Activated T-helper 2 cell treated with anti-CD3 and anti-CD28 coated beads, Interferon-gamma antibody, Interleukin-2, Interleukin-4, amounts not matched to agents 10 μg/mL and 5 μg/mL and 100 μg/mL, durations not matched to agents 14 hours and 24 hours and 36 hours (primary cell): Measurements from ENCODE around the gene ETV3. TPM values are rescaled to one million over a fixed set of nuclear protein-coding genes. Genes with fewer than 3 reads are reported as not detected.

Experiments used
- DNase-seq: peaks from one replicate; pipeline ENCODE4 v3.0.0; 2021; ENCODE audit warnings: low spot score
- H3K27ac Mint-ChIP-seq: one replicate; pipeline ENCODE4 v1.8.0; 2021; ENCODE audit warnings: mixed read lengths
- H3K27me3 Mint-ChIP-seq: one replicate; pipeline ENCODE4 v1.8.0; 2021; ENCODE audit warnings: low read depth, mixed read lengths
- H3K36me3 Mint-ChIP-seq: one replicate; pipeline ENCODE4 v1.8.0; 2021; ENCODE audit warnings: low read depth, mixed read lengths
- H3K4me1 Mint-ChIP-seq: one replicate; pipeline ENCODE4 v1.8.0; 2021; ENCODE audit warnings: low read depth, mixed read lengths
- H3K4me3 Mint-ChIP-seq: one replicate; pipeline ENCODE4 v1.8.0; 2021; ENCODE audit warnings: low read depth, mild to moderate bottlenecking, moderate library complexity, mixed read lengths
- H3K9me3 Mint-ChIP-seq: one replicate; pipeline ENCODE4 v1.8.0; 2021; ENCODE audit warnings: mixed read lengths
- intact Hi-C: fragments of 100-400 bp; cut with micrococcal nuclease; formaldehyde crosslinking; loops from one replicate; pipeline ENCODE4 v1.15.1; 2023
- total RNA-seq: library from RNA; stranded (reverse); gene quantifications from 2 replicates; pipeline ENCODE4 v1.2.3, GENCODE V29; 2022

The ETV3 gene
- total RNA-seq, 1 donor from 2014 or later = 240 TPM

DNA sequence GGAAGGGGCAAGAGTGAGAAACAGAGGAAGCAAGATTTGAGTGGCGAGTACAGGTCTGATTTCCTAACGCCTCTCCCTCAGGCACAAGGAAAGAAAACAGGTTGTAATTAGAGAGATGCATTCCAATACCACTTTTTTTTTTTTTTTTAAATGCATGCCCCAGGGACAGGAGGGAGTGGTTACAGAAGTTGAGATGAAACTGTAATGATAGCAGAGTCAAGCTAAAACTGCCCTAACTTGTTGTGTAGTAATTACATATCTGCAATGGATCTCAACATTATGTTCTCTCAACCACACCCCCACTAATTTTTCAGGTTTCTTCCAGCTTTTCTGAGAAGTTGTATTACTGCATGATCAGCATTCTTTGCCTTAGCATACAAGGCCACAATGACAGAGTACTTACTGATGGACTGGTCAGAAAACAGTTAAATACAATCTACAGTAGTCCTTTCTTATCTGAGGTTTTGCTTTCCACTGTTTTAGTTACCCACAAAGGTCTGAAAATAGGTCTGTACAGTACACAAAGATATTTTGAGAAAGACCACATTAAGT is 5.5 kb downstream of the ETV3 start:
- DNase-seq = no peak
- intact Hi-C loops = loop anchor here (1.0 to 10.0 kb wide), 4 partner anchors 15 to 1872 kb away; partner anchors contain the start of genes IFI16 and NTRK1
- Mint-ChIP-seq H3K27me3 (no peaks in the 10 kb centered on the region), H3K9me3 (no peaks in the 10 kb centered on the region), H3K4me3 (peak overlapping the region; percentile 50), H3K4me1 (peaks cover 57% of the 10 kb centered on the region), H3K36me3 (peaks cover 93% of the 10 kb centered on the region), H3K27ac (peak overlapping the region; percentile 67)

DNA sequence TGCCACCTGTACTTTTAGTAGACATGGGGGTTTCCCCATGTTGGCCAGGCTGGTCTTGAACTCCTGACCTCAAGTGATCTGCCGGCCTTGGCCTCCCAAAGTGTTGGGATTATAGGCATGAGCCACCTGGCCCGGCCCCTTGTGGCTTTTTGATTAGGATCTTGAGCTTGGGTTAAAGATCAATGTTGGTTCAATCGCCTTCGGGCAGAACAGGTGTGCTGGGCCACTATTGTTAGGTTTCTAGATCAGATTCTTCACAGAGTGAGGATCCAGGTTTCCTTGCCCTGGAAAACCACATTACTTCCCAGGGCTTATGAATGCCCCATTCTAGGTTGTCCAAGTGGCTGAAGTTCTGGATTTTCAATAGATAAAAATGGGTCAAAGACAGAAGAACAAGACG is 6.1 kb downstream of the ETV3 start:
- H3K4me1 Mint-ChIP-seq = peaks cover 59% of the 10 kb centered on the region
- peaks cover 92% of the 10 kb centered on the region for H3K36me3 Mint-ChIP-seq
- no peak overlapping the region for H3K27ac Mint-ChIP-seq
- DNase-seq = no peak
- peak overlapping the region; percentile 6 for H3K4me3 Mint-ChIP-seq
- intact Hi-C loops = loop anchor here (5.0 to 10.0 kb wide), 2 partner anchors 270 to 1873 kb away; partner anchors contain the start of genes IFI16 and NTRK1
- H3K9me3 Mint-ChIP-seq = no peaks in the 10 kb centered on the region
- H3K27me3 Mint-ChIP-seq = no peaks in the 10 kb centered on the region

DNA sequence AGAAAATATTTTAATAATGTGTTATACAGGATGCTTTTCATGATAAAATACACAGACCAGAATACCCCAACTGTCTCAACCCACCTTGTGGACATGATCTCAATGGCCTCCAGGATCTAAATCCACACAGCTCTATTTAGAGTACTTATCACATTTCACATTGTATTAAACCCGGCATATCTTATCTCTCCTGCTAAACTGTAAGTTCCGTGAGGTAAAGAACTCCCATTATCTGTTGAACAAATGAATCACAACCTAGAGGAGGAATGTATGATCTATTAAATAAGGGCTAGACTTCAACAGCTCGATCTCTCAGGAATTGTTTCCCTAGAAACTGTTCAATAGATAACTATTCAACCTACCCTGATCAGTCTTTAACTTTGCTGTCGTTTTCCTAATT is 6.9 kb downstream of the ETV3 start:
- peaks cover 55% of the 10 kb centered on the region for H3K4me1 Mint-ChIP-seq
- H3K27me3 Mint-ChIP-seq = no peaks in the 10 kb centered on the region
- DNase-seq = no peak

DNA sequence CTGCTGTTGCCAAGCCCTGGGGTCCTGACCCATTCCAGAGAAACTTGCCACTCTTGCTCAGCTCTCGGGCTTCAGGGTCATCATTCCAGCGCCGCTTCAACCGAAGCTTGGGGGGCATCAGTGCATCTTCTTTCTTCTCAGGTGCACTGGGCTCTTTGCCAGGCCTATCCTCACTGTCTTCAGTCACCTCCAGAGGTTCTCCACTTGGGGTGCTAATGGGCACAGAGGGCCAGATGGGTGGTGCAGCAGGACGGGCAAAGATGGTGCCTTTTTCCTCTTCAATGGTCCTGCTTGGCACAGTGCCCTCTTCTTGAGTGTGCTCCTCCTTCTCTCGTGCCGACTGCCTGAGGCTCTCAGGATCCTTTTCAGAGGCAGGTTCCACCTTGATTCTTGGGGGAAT is 13.3 kb downstream of the ETV3 start:
- Mint-ChIP-seq H3K27ac (peak overlapping the region; percentile 28), H3K4me1 (peaks cover 30% of the 10 kb centered on the region), H3K27me3 (no peaks in the 10 kb centered on the region), H3K9me3 (no peaks in the 10 kb centered on the region), H3K36me3 (peaks cover 75% of the 10 kb centered on the region), H3K4me3 (no peak overlapping the region)
- no peak for DNase-seq
- intact Hi-C loops = no loop called here

More for the DNA sequence above, 6.9 kb downstream of the ETV3 start:
- no peak overlapping the region for H3K4me3 Mint-ChIP-seq
- peaks cover 90% of the 10 kb centered on the region for H3K36me3 Mint-ChIP-seq
- no peak overlapping the region for H3K27ac Mint-ChIP-seq
- H3K9me3 Mint-ChIP-seq = no peaks in the 10 kb centered on the region
- intact Hi-C loops = loop anchor here (5.0 to 10.0 kb wide), 2 partner anchors 269 to 1874 kb away; partner anchors contain the start of genes IFI16 and NTRK1

DNA sequence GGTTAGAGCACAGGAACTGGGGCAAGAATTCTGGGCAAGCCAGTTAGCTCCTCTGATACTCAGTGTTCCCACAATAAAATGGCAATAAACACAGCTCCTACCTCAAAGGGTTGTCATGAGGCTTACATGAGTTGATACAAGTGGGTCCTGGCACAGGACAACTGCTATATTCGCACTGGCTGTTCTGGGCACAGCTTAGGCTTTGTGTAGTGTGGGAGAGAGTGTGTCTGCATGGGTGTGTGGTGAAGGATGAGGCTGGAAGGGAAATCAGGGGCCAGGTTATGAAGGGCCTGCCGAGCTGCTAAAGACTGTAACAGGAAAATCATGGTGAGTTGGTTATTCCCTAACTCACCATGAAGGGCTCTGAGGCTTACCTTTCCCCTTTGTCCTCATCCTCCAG is 18.7 kb downstream of the ETV3 start:
- no peaks in the 10 kb centered on the region for H3K9me3 Mint-ChIP-seq
- H3K27me3 Mint-ChIP-seq = no peaks in the 10 kb centered on the region
- peaks cover 23% of the 10 kb centered on the region for H3K4me1 Mint-ChIP-seq
- no peak overlapping the region for H3K27ac Mint-ChIP-seq
- DNase-seq = no peak
- no peak overlapping the region for H3K4me3 Mint-ChIP-seq
- intact Hi-C loops = no loop called here
- H3K36me3 Mint-ChIP-seq = peaks cover 29% of the 10 kb centered on the region

DNA sequence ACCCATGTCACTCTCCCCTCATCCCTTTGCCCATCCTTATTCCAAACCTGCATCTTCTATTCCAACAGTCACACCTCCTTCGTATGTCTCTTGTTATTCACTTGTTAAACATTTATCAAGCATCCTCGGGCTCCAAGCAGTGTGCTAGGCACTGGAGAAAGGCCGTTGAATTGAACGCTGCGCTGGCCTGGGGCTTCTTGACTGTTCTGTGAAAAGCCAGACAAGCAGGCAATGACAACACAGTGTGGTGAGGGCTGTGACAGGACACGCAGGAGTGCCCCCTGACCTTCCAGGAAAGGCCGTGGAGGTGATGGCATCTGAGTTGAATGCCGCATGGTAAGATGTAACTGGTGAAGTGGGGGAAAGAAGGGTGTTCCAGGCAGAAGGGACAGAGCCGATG is 19.2 kb downstream of the ETV3 start:
- no peak overlapping the region for H3K27ac Mint-ChIP-seq
- DNase-seq = no peak
- peaks cover 19% of the 10 kb centered on the region for H3K4me1 Mint-ChIP-seq
- intact Hi-C loops = no loop called here
- H3K9me3 Mint-ChIP-seq = no peaks in the 10 kb centered on the region
- H3K4me3 Mint-ChIP-seq = no peak overlapping the region
- peaks cover 25% of the 10 kb centered on the region for H3K36me3 Mint-ChIP-seq
- H3K27me3 Mint-ChIP-seq = no peaks in the 10 kb centered on the region

DNA sequence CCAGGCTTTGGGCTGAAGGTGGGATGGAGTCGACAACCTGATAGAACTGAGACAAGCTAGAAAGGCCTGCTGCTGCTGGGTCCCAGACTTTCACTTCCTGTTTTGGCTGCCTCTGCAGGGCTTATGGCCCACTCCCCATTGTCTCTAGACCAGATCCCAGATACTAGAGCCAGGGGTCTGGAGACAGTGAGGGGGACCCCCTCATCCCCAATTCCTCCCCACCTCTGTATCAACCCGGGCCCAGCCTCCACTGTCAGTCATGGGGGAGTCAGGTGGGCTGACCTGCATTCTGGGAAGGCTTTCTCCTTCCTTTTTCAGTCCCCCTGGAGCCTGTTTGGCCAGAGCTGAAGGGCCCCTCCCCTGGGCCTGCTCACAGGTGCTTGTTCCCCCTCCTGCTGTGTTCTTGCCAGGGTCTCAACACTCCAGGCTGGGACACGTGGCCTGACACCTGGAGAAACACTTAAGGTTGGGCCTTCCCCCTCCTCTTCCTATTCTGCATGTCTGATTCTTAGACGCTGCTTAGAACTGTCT is 20.6 kb downstream of the ETV3 start:
- Mint-ChIP-seq H3K4me1 (peaks cover 9% of the 10 kb centered on the region), H3K36me3 (peaks cover 10% of the 10 kb centered on the region), H3K27me3 (peaks cover 6% of the 10 kb centered on the region), H3K27ac (no peak overlapping the region), H3K9me3 (no peaks in the 10 kb centered on the region), H3K4me3 (no peak overlapping the region)
- DNase-seq = no peak
- intact Hi-C loops = no loop called here

DNA sequence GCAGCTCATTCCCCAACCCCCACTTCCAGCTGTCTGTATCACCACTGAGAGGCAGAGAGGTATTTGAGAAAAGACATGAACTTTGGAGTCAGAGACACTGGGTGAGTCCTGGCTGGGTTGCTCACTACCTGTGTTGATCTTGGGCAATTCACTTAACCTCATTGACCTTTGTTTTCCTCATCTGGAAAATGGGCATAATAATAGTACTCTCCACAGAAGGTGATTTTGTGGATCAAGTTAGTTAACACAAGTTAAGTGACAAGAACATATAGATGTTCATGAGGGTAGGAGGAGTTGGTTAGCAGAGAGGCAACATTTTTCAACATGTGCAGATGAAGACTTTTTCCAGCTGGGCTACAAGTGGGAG is 21.5 kb downstream of the ETV3 start:
- H3K9me3 Mint-ChIP-seq = no peaks in the 10 kb centered on the region
- no peak overlapping the region for H3K4me3 Mint-ChIP-seq
- peaks cover 12% of the 10 kb centered on the region for H3K4me1 Mint-ChIP-seq
- intact Hi-C loops = no loop called here
- peaks cover 7% of the 10 kb centered on the region for H3K36me3 Mint-ChIP-seq
- H3K27me3 Mint-ChIP-seq = peaks cover 11% of the 10 kb centered on the region
- DNase-seq = no peak
- H3K27ac Mint-ChIP-seq = no peak overlapping the region

DNA sequence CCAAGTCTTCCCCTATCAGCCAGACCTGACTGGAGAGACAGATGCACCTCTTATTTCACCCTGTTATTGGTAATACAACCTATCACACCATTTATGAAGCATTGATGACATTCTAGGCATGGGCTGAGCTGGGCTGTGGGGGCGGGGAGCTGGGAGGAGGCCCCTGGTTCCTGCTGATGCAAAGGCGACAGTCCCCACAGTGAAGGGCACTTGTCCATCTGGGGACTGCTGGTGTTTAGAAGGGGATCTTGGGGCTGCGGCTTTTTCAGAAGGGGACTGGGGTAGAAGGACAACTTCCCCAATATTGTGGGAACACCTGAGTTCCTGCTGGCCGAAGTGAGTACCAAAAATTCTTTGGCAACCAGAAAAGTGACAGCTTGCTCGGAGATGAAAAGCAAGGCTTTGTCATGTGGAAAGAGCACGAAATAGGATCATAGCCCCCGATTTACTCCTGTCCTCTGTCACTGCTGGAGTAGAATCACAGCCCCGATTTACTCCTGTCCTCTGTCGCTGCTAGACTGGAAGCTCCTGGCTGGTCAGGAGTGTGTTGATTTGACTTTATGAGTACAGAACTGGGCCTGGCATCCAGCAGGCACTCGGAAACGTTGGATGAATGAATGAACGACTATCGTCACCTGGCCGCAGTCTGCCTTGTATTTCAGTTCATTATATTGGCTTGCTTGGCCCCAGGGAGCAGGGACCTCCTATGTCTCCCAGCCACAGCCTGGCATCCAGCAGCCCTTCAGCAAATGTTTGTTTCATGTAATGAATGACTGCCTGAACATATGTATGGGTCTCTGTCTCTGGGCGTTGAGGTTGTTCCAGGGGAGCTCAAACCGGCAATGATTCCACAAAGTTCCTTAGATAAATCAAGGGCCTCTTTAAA is 22.1 kb downstream of the ETV3 start:
- H3K4me3 Mint-ChIP-seq = no peak overlapping the region
- DNase-seq = no peak
- no peak overlapping the region for H3K27ac Mint-ChIP-seq
- H3K36me3 Mint-ChIP-seq = peaks cover 3% of the 10 kb centered on the region
- peaks cover 12% of the 10 kb centered on the region for H3K4me1 Mint-ChIP-seq
- peaks cover 17% of the 10 kb centered on the region for H3K27me3 Mint-ChIP-seq
- H3K9me3 Mint-ChIP-seq = no peaks in the 10 kb centered on the region
- intact Hi-C loops = no loop called here

DNA sequence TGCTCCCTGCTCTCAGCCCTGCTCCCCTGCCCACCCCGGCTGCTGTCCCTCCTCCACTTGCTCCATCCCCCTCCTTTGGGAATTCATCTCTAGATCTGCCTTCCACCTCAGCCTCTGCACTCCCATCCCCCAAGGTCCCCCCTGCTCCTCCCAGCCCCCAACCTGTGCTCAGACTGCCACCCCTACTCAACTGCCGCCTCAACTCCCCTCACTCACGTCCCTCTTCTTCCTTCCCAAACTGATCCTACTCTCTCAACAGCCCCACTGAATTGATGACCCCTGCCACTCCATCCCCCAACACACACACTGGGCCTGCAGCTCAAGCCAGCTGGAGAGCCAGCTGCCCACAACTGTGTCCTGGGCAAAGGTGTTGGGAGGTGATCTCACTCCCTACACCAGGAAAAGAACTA is 22.8 kb downstream of the ETV3 start:
- no peak for DNase-seq
- Mint-ChIP-seq H3K4me3 (no peak overlapping the region), H3K27me3 (peaks cover 17% of the 10 kb centered on the region)

DNA sequence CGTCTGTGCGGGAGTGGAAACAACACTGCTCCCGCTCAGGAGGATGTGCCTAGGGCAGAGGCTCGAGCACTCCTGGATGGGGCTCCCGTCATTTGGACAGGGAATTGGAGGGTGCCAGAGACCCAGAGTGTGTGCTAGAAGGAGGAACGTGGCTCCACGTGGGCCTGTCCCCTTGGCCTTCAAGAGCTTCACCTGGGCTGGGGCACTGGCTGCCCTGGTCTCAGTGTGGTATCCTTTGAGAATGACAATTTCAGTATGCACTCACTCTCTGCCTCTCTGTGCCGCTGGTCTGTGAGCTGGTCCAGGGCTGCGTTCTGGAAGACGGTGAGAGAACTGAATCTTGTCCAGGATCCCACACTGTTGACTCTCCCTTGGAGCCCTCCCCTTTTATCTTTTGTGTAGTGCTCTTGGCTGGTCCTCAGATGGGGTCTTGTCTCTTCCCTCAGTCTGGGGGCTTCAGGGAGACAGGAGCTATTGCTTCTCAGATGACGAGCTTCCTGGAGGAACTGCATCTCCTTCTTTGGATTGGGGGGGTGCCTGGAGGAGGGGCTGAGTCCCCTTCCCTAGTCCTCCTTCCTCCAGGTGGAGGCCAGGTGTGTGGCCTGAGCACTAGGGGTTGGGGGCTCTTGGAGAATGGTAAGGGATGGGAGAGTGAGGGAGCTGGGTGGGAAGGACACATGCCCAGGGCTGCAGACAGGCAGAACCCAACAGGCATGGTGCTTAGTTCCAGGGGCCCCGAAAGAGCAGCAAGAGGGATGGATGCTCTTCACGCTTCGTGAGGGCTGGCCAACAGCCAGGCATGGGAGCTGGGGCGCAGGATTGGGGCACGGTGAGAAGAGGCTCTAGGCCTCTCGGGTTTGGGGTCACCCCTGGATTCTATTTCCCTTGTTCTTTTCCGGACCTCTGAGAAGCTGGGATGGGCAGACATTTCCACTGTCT is 23.7 kb downstream of the ETV3 start:
- Mint-ChIP-seq H3K4me1 (peaks cover 12% of the 10 kb centered on the region), H3K36me3 (no peaks in the 10 kb centered on the region), H3K27ac (no peak overlapping the region), H3K9me3 (no peaks in the 10 kb centered on the region), H3K4me3 (no peak overlapping the region), H3K27me3 (peaks cover 17% of the 10 kb centered on the region)
- DNase-seq = no peak
- intact Hi-C loops = no loop called here

More for the DNA sequence above, 22.8 kb downstream of the ETV3 start:
- peaks cover 12% of the 10 kb centered on the region for H3K4me1 Mint-ChIP-seq
- intact Hi-C loops = no loop called here
- H3K27ac Mint-ChIP-seq = no peak overlapping the region
- H3K36me3 Mint-ChIP-seq = no peaks in the 10 kb centered on the region
- no peaks in the 10 kb centered on the region for H3K9me3 Mint-ChIP-seq

DNA sequence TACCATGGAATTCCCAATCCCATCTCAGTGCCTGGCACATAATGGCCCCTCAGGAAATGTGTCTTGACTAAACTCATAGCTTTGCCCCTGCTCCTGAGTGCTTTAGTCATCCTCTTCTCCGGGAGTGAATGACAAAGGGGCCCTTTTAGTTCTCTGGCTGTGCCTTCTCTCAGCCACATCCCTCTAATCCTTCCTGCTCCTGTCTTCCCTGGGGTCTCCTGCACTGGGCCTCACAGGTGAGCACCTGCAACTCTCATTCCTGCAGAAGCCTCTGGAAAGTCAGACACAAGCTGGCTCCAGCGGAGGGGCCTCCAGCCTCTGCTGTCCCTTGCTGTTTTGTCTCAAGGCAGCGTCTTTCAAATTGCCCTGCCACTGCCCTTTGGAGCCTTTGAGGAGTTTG is 24.6 kb downstream of the ETV3 start:
- DNase-seq = no peak
- H3K36me3 Mint-ChIP-seq = no peaks in the 10 kb centered on the region
- H3K4me3 Mint-ChIP-seq = no peak overlapping the region
- no peak overlapping the region for H3K27ac Mint-ChIP-seq
- peaks cover 12% of the 10 kb centered on the region for H3K4me1 Mint-ChIP-seq
- intact Hi-C loops = no loop called here
- no peaks in the 10 kb centered on the region for H3K9me3 Mint-ChIP-seq
- peaks cover 22% of the 10 kb centered on the region for H3K27me3 Mint-ChIP-seq
